Fibroblast of pulmonary artery (primary cell): ENCODE measurements around the gene LDB3.
A peak's percentile ranks its signal among the peaks of the same experiment; 100 is the strongest.

Experiments used
- DNase-seq: peaks from one replicate; pipeline ENCODE4 v3.0.0-alpha.2; 2010; ENCODE audit warnings: low read depth
- H3K4me3 ChIP-seq: replicated peaks from 2 replicates; pipeline ENCODE4 v1.5.1; 2011; ENCODE audit warnings: low read depth, mild to moderate bottlenecking, control low read depth, low read length, moderate library complexity
- CTCF ChIP-seq: IDR thresholded peaks from 2 replicates; pipeline ENCODE4 v1.5.1; 2011; ENCODE audit warnings: mild to moderate bottlenecking, control low read depth, low read length, inconsistent platforms; ENCODE audit errors: missing control alignments

The LDB3 gene

GRCh38 chr10:86661161-86662025, 6.9 kb upstream of the LDB3 start:
- peak; percentile 49 for DNase-seq
- no peak overlapping the region for H3K4me3 ChIP-seq
- no peak for TF ChIP-seq CTCF

DNA sequence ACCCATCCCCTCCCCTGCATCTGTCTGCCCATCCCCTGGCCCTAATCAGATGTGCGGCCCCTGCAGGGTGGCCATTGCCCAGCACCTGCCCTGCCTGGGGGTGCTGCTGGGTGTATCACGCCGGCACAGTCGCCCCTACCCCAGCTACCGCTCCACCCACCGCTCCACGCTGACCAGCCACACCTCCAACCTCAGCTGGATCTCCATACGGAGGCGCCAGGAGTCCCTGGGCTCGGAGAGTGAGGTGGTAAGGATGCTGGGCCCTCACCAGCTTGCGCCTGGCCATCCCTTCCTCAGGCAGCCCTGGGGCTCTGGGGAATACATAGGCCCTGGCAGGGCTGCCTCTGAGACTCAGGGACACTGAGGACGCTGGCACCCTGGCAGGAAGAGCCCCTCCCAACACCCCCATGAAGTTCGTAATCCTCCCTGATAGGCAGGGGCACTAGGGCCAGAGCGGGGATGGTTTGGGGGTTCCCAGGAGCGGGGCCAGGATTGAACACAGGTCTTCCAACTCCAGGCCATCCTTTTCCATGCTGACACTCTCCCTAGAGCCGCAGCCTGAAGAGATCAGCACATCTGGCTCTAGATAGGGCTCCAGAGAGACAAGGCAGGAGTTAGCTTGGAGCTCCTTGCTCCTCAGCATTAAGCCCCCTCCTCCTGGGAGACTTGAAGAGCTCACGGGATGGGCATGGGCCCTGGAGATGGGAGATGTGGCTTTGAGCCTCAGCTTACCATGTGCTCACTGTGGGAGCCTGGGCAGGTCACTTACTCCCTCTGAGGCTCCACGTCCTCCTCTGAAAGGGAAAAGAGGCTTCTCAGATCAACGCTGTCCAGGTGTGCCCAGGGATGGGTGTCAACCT, 5.9 kb upstream of the LDB3 start:
- H3K4me3 ChIP-seq: no peak overlapping the region
- TF ChIP-seq CTCF: no peak
- no peak for DNase-seq

- no peak overlapping the region for H3K4me3 ChIP-seq
- no peak for DNase-seq
- no peak for TF ChIP-seq CTCF
These were observed 5.3 kb upstream of the LDB3 start for GRCh38 chr10:86663046-86663345.

GRCh38 chr10:86663576-86664339, 4.6 kb upstream of the LDB3 start:
- DNase-seq: no peak
- no peak overlapping the region for H3K4me3 ChIP-seq
- TF ChIP-seq CTCF: no peak

DNA sequence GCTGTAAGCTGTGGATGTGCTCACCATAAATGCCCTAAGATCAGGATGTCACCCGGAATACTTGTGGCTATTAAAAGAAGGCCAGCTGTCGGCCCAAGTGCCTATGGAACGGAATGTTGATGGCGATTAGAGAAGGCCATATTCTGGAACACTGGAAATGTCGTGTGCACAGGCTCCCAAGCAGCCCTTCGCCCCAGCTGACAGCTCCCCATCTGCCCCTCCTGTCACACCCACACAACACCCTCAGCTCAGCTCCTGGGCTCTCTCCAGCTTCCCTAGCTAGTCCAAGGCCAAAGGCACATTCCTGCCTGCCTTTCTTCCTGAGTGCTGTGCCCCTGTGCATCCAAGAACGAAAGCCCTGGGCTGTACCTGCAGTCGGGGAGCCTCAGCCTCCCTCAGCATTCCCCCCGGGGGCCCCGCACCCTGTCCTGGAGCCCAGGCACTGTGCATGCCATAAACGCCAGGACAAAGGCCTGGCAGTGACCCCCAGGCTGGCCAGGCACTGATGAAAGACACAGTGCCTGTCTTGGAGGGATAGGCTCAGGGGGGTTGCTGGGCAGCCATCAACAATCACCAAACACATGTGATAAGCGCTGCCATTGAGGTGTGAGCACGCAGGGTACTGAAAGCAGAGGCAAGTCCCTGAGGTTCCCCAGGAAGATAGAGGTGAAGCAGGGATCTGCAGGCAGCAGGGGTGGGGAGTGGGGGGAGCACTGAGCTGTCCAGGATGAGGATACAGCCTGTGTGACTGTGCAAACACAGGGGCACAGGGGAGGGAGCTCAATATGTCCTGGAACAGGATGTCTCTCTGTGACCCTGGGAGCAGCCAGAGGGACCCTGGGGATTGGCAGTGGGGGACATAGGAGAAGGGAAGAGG, 3.7 kb upstream of the LDB3 start:
- H3K4me3 ChIP-seq: no peak overlapping the region
- no peak for TF ChIP-seq CTCF
- no peak for DNase-seq

DNA sequence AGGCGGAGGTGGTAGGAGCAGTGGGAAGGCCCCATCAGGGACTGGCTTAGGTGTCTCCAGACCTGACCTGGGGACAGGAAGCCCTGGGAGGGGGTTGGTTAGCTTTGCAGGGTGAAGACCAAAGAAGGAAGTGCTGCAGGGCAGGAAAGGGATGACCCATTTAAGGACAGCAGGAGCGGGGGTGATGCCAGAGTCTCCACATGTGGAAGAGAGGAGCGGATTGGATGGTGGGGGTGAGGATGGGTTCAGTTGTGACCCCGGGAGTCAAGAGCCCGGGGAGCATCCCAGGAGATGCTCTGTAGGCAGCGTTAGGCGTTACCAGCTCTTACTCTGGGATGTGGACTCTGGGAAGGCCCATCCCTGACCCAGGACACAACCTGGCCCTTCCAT, 3.1 kb upstream of the LDB3 start:
- TF ChIP-seq CTCF: no peak
- no peak for DNase-seq

More for the DNA sequence above, 3.1 kb upstream of the LDB3 start:
- no peak overlapping the region for H3K4me3 ChIP-seq
